Body of pancreas (tissue), 4 donors: ENCODE measurements around the gene ALDH1A3. TPM values are rescaled to one million over a fixed set of nuclear protein-coding genes. Genes with fewer than 3 reads are reported as not detected.

Source experiments
- ATAC-seq: fragments of 150-250 bp; one replicate; pipeline ENCODE4 v1.9.1; 2016
- DNase-seq, 4 donors: peaks; one replicate each; pipeline ENCODE4 v3.0.0-alpha.2; 2019
- H3K27ac ChIP-seq, 4 donors: fragments of 200-600 bp; sonication (generic); 1 replicate in 3 of 4; 2 replicates in 1 of 4; pipeline versions ENCODE4 v1.5.1 to v1.6.1; 2016 to 2019; ENCODE audit warnings: mild to moderate bottlenecking in 1 of 4, mixed read lengths in 1 of 4, moderate library complexity in 1 of 4
- H3K27me3 ChIP-seq, 2 donors: fragments of 200-600 bp; sonication (generic); one replicate each; pipeline ENCODE4 v1.6.0; 2016; ENCODE audit warnings: mild to moderate bottlenecking in 1 of 2
- H3K36me3 ChIP-seq, 2 donors: fragments of 200-600 bp; sonication (generic); replicated peaks in 1 of 2; 2 replicates each; pipeline ENCODE4 v1.5.1; 2016; ENCODE audit warnings: low read depth in 2 of 2; ENCODE audit not compliant: insufficient read depth in 1 of 2
- H3K4me1 ChIP-seq: fragments of 200-600 bp; sonication (generic); one replicate; pipeline ENCODE4 v1.6.0; 2016
- H3K4me3 ChIP-seq, 2 donors: fragments of 200-600 bp; sonication (generic); 1 replicate in 1 of 2; 2 replicates in 1 of 2; pipeline ENCODE4 v1.5.1; 2016 to 2019
- H3K9me3 ChIP-seq, 3 donors: fragments of 200-600 bp; sonication (generic); 1 replicate in 2 of 3; 2 replicates in 1 of 3; pipeline ENCODE4 v1.5.1; 2016
- CTCF ChIP-seq, 7 experiments: fragments of 450-650 bp in 4 of 7; fragments of 200-600 bp in 3 of 7; sonication (generic) in 3 of 7; IDR thresholded peaks; one replicate each; pipeline ENCODE4 v1.5.1; 2016 to 2019; ENCODE audit warnings: antibody characterized with exemption in 7 of 7
- POLR2A ChIP-seq, 3 donors: fragments of 450-650 bp; IDR thresholded peaks; one replicate each; pipeline ENCODE4 v1.6.1; 2016; ENCODE audit warnings: antibody characterized with exemption in 3 of 3, mild to moderate bottlenecking in 2 of 3
- WGBS, 2 donors: methylation state at CpG; one replicate each; pipeline ENCODE4 v1.1.5; 2017; 5-methylcytosine and 5-hydroxymethylcytosine counted together
- intact Hi-C: fragments of 100-400 bp; cut with DNase I; formaldehyde crosslinking; loops from one replicate; pipeline ENCODE4 v1.15.1; 2023
- total RNA-seq, 2 donors: library from RNA; depleted of rRNA; stranded (reverse); fragments of >200 nt; gene quantifications; one replicate each; pipeline ENCODE4 v1.1.0, GENCODE V29; 2016

ALDH1A3 gene
- total RNA-seq, 2 donors from 2014 or later = 19.5 to 33.9 TPM

- 90 to 92% methylated on average over 10 to 11 of the region's 11 CpGs for WGBS, 2 donors
- ATAC-seq = no peak
- no peak for TF ChIP-seq POLR2A (IDR thresholded peaks at IDR 0.05)
- no peak for TF ChIP-seq CTCF (IDR thresholded peaks at IDR 0.05)
- Histone ChIP-seq H3K4me1 (no peaks in the 10 kb centered on the region), H3K27me3 (no peaks in the 10 kb centered on the region), H3K27ac (no peak overlapping the region), H3K4me3 (no peak overlapping the region), H3K36me3 (no peaks in the 10 kb centered on the region), H3K9me3 (no peaks in the 10 kb centered on the region)
- no peak for DNase-seq
- intact Hi-C loops = no loop called here
These were observed 46.6 kb downstream of the ALDH1A3 start for GRCh38 chr15:100926258-100926657.

- WGBS, 2 donors = 86 to 95% methylated on average over 7 to 11 of the region's 11 CpGs
- intact Hi-C loops = no loop called here
- DNase-seq (no peak), ATAC-seq (no peak)
- no peaks in the 10 kb centered on the region for H3K4me1 ChIP-seq
- H3K27ac ChIP-seq = no peak overlapping the region
- H3K27me3 ChIP-seq = no peaks in the 10 kb centered on the region
- H3K9me3 ChIP-seq = no peaks in the 10 kb centered on the region
- no peaks in the 10 kb centered on the region for H3K36me3 ChIP-seq
- no peak overlapping the region for H3K4me3 ChIP-seq
- TF ChIP-seq POLR2A (IDR thresholded peaks at IDR 0.05) = no peak
- no peak for TF ChIP-seq CTCF (IDR thresholded peaks at IDR 0.05)
These were observed 47.5 kb downstream of the ALDH1A3 start for GRCh38 chr15:100926971-100927756.

GRCh38 chr15:100928632-100929280, 49.1 kb downstream of the ALDH1A3 start:
- DNase-seq = no peak
- WGBS, 2 donors = 76 to 82% methylated on average over 13 of the region's 13 CpGs
- no peaks in the 10 kb centered on the region for H3K9me3 ChIP-seq
- H3K36me3 ChIP-seq = no peaks in the 10 kb centered on the region
- H3K4me1 ChIP-seq = no peaks in the 10 kb centered on the region
- intact Hi-C loops = no loop called here
- H3K27me3 ChIP-seq = no peaks in the 10 kb centered on the region
- H3K27ac ChIP-seq = no peak overlapping the region
- no peak for ATAC-seq
- no peak overlapping the region for H3K4me3 ChIP-seq
- TF ChIP-seq CTCF (IDR thresholded peaks at IDR 0.05) = no peak
- TF ChIP-seq POLR2A (IDR thresholded peaks at IDR 0.05) = no peak

- intact Hi-C loops = no loop called here
- Histone ChIP-seq H3K9me3 (no peaks in the 10 kb centered on the region), H3K27me3 (no peaks in the 10 kb centered on the region), H3K27ac (no peak overlapping the region), H3K36me3 (no peaks in the 10 kb centered on the region), H3K4me1 (no peaks in the 10 kb centered on the region), H3K4me3 (no peak overlapping the region)
- no peak for TF ChIP-seq POLR2A (IDR thresholded peaks at IDR 0.05)
- TF ChIP-seq CTCF (IDR thresholded peaks at IDR 0.05) = no peak
- ATAC-seq = no peak
- 57 to 69% methylated on average over 5 to 6 of the region's 6 CpGs for WGBS, 2 donors
- DNase-seq = no peak
These were observed 50.0 kb downstream of the ALDH1A3 start for GRCh38 chr15:100929641-100930042.
